KMS-11 (cell line): Measurements from ENCODE around the gene SPTBN5.

ENCODE experiments used
- H2AFZ ChIP-seq: fragments of 200-600 bp; sonication (generic); 2 replicates; pipeline ENCODE4 v1.6.1; 2016; ENCODE audit warnings: antibody characterized with exemption, mixed run types, low read depth
- H3K27ac ChIP-seq: fragments of 200-600 bp; sonication (generic); 2 replicates; pipeline ENCODE4 v1.6.1; 2016; ENCODE audit warnings: mild to moderate bottlenecking, mixed run types
- H3K27me3 ChIP-seq: fragments of 200-600 bp; sonication (generic); 2 replicates; pipeline ENCODE4 v1.6.1; 2017; ENCODE audit warnings: mild to moderate bottlenecking, low read depth, mixed run types, moderate library complexity; ENCODE audit not compliant: insufficient read depth
- H3K36me3 ChIP-seq: fragments of 200-600 bp; sonication (generic); 2 replicates; pipeline ENCODE4 v1.6.1; 2017; ENCODE audit warnings: mild to moderate bottlenecking, mixed run types; ENCODE audit not compliant: insufficient read depth
- H3K4me1 ChIP-seq: fragments of 200-600 bp; sonication (generic); 2 replicates; pipeline ENCODE4 v1.6.1; 2016; ENCODE audit warnings: mild to moderate bottlenecking, low read depth, mixed run types; ENCODE audit not compliant: poor library complexity, severe bottlenecking
- H3K4me2 ChIP-seq: fragments of 200-600 bp; sonication (generic); 2 replicates; pipeline ENCODE4 v1.7.0; 2016; ENCODE audit warnings: mild to moderate bottlenecking, mixed run types
- H3K4me3 ChIP-seq: fragments of 200-600 bp; sonication (generic); IDR thresholded peaks from 2 replicates; pipeline ENCODE4 v1.6.1; 2017; ENCODE audit warnings: low read depth, low read length, mixed read lengths; ENCODE audit not compliant: insufficient read depth
- H3K79me2 ChIP-seq: fragments of 200-600 bp; sonication (generic); 2 replicates; pipeline ENCODE4 v1.6.1; 2016; ENCODE audit warnings: low read depth, mixed run types; ENCODE audit not compliant: insufficient read depth
- H3K9ac ChIP-seq: fragments of 200-600 bp; sonication (generic); 2 replicates; pipeline ENCODE4 v1.6.1; 2016; ENCODE audit warnings: mild to moderate bottlenecking, mixed run types
- H4K20me1 ChIP-seq: fragments of 200-600 bp; sonication (generic); 2 replicates; pipeline ENCODE4 v1.6.1; 2016; ENCODE audit warnings: mild to moderate bottlenecking, mixed run types; ENCODE audit not compliant: insufficient read depth
- CTCF ChIP-seq: fragments of 200-600 bp; sonication (generic); conservative IDR thresholded peaks from 2 replicates; pipeline ENCODE4 v1.6.1; 2017; ENCODE audit warnings: low read depth, mild to moderate bottlenecking, antibody characterized with exemption, low read length, moderate library complexity, mixed read lengths

Gene SPTBN5

GRCh38 chr15:41888662-41889253, 5.1 kb downstream of the SPTBN5 start:
- Histone ChIP-seq H3K4me1 (peaks cover 3% of the 10 kb centered on the region), H3K4me2 (no peak overlapping the region)
- no peak for TF ChIP-seq CTCF

GRCh38 chr15:41887893-41888292, 6.0 kb downstream of the SPTBN5 start:
- Histone ChIP-seq H3K27ac (no peak overlapping the region), H4K20me1 (no peaks in the 10 kb centered on the region), H3K79me2 (no peaks in the 10 kb centered on the region), H3K4me1 (peaks cover 3% of the 10 kb centered on the region), H3K27me3 (no peaks in the 10 kb centered on the region), H2AFZ (no peak overlapping the region), H3K4me2 (no peak overlapping the region), H3K9ac (no peak overlapping the region), H3K4me3 (no peak overlapping the region), H3K36me3 (no peaks in the 10 kb centered on the region)
- no peak for TF ChIP-seq CTCF

More at GRCh38 chr15:41888662-41889253, 5.1 kb downstream of the SPTBN5 start:
- Histone ChIP-seq H3K27me3 (no peaks in the 10 kb centered on the region), H3K79me2 (no peaks in the 10 kb centered on the region), H3K36me3 (no peaks in the 10 kb centered on the region), H4K20me1 (no peaks in the 10 kb centered on the region), H3K4me3 (no peak overlapping the region), H2AFZ (no peak overlapping the region), H3K9ac (no peak overlapping the region), H3K27ac (no peak overlapping the region)

- H3K79me2 ChIP-seq, result no peaks in the 10 kb centered on the region
- no peak overlapping the region for H3K4me3 ChIP-seq
- no peak overlapping the region for H3K27ac ChIP-seq
- peaks cover 3% of the 10 kb centered on the region for H3K4me1 ChIP-seq
- no peak for TF ChIP-seq CTCF
- no peaks in the 10 kb centered on the region for H3K27me3 ChIP-seq
- H2AFZ ChIP-seq, result no peak overlapping the region
- no peak overlapping the region for H3K9ac ChIP-seq
- H3K36me3 ChIP-seq, result no peaks in the 10 kb centered on the region
- H3K4me2 ChIP-seq, result no peak overlapping the region
- H4K20me1 ChIP-seq, result no peaks in the 10 kb centered on the region
These were observed 6.7 kb downstream of the SPTBN5 start for GRCh38 chr15:41887161-41887560.

- no peak for TF ChIP-seq CTCF
- H3K79me2 ChIP-seq, result no peaks in the 10 kb centered on the region
- H3K4me3 ChIP-seq, result no peak overlapping the region
- H3K9ac ChIP-seq, result no peak overlapping the region
- no peaks in the 10 kb centered on the region for H3K36me3 ChIP-seq
- H4K20me1 ChIP-seq, result no peaks in the 10 kb centered on the region
- no peak overlapping the region for H3K4me2 ChIP-seq
- H3K27ac ChIP-seq, result no peak overlapping the region
- no peaks in the 10 kb centered on the region for H3K27me3 ChIP-seq
- H2AFZ ChIP-seq, result no peak overlapping the region
- peaks cover 3% of the 10 kb centered on the region for H3K4me1 ChIP-seq
These were observed 7.1 kb downstream of the SPTBN5 start for GRCh38 chr15:41886741-41887140.
